A673 (cell line): ENCODE measurements around the gene OR5K4.

Experiments used
- EZH2 ChIP-seq: fragments of 200-600 bp; sonication (generic); IDR thresholded peaks from 2 replicates; pipeline ENCODE4 v1.6.1; 2017; ENCODE audit warnings: borderline replicate concordance, low read depth, mild to moderate bottlenecking, mixed read lengths, antibody characterized with exemption, low read length; ENCODE audit not compliant: poor library complexity, severe bottlenecking
- TF ChIP-seq, protein P1 (sequence below): fragments of 300-800, 200-600 bp; sonication (generic); conservative IDR thresholded peaks from 2 replicates; pipeline ENCODE4 v1.5.1; 2017; ENCODE audit warnings: low read depth, mild to moderate bottlenecking, antibody characterized with exemption, low read length, moderate library complexity, mixed read lengths

DNA sequence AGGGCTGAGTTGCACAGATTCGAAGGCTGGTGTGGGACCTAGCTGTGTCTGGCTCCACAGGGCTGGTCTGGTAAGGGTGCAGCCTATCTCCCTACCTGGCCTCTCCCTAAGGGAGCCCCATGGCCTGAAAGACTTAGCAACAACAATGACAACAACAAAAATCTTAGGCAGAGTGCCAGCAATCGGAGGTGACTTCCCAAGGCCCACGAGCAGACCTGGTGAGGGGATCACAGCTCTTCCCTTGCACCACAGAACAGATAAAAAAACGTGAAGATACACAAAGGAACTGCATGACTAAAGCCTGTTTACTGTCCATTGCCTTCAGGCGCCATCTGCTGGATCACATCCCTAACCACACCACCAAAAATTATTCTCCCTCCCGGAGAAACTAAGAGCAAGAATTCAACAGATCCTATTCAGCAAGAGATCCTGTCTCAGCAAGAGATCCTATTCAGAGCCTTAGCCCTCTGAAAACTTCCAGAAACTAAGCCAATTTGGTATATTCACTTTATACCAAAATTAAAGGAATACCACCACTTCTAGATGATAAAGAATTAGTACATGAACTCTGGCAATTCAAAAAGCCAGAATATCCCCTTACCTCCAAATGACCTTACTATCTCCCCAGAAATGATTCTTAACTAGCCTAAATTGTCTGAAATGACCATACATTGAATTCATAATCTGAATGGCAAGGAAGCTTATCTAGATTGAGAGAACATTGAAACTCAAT, 24.1 kb upstream of the OR5K4 start:
- TF ChIP-seq EZH2, result no peak
- TF ChIP-seq, protein P1, sequence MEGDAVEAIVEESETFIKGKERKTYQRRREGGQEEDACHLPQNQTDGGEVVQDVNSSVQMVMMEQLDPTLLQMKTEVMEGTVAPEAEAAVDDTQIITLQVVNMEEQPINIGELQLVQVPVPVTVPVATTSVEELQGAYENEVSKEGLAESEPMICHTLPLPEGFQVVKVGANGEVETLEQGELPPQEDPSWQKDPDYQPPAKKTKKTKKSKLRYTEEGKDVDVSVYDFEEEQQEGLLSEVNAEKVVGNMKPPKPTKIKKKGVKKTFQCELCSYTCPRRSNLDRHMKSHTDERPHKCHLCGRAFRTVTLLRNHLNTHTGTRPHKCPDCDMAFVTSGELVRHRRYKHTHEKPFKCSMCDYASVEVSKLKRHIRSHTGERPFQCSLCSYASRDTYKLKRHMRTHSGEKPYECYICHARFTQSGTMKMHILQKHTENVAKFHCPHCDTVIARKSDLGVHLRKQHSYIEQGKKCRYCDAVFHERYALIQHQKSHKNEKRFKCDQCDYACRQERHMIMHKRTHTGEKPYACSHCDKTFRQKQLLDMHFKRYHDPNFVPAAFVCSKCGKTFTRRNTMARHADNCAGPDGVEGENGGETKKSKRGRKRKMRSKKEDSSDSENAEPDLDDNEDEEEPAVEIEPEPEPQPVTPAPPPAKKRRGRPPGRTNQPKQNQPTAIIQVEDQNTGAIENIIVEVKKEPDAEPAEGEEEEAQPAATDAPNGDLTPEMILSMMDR, result peak; percentile 76
